HG03175 (cell line): Measurements from ENCODE around the gene RNLS.
"Not testable (repeated sequence)": the region's sequence is repeated elsewhere in the genome, so short reads cannot be mapped to it uniquely, and the experiment has no call there.

ENCODE experiments used
- ATAC-seq: cut with Tn5 transposase; IDR thresholded peaks from one replicate; pipeline ENCODE4 v1.9.1; 2021; ENCODE audit warnings: mild to moderate bottlenecking, moderate library complexity; ENCODE audit not compliant: unreplicated experiment

Gene RNLS

GRCh38 chr10:88312855-88313254 lies 270.3 kb downstream of the RNLS start:
- ATAC-seq: no peak

GRCh38 chr10:88311264-88311663 lies 271.9 kb downstream of the RNLS start:
- ATAC-seq: no peak

- no peak for ATAC-seq
Measured at GRCh38 chr10:88309365-88309764, 273.8 kb downstream of the RNLS start.

- not testable (repeated sequence) for ATAC-seq
Measured at GRCh38 chr10:88308361-88308760, 274.8 kb downstream of the RNLS start.

- no peak for ATAC-seq
Measured at GRCh38 chr10:88299787-88300186, 283.3 kb downstream of the RNLS start.

- no peak for ATAC-seq
Measured at GRCh38 chr10:88297103-88297502, 286.0 kb downstream of the RNLS start.

- no peak for ATAC-seq
Measured at GRCh38 chr10:88293651-88294230, 289.4 kb downstream of the RNLS start.

GRCh38 chr10:88293073-88293472 lies 290.0 kb downstream of the RNLS start:
- ATAC-seq: no peak

- no peak for ATAC-seq
Measured at GRCh38 chr10:88292185-88292514, 291.0 kb downstream of the RNLS start.

- ATAC-seq: no peak
Measured at GRCh38 chr10:88291289-88292184, 291.6 kb downstream of the RNLS start.

GRCh38 chr10:88289342-88289741 lies 293.8 kb downstream of the RNLS start:
- ATAC-seq: no peak

- no peak for ATAC-seq
Measured at GRCh38 chr10:88288320-88289059, 294.6 kb downstream of the RNLS start.

- ATAC-seq: no peak
Measured at GRCh38 chr10:88286030-88286429, 297.1 kb downstream of the RNLS start.

- no peak for ATAC-seq
Measured at GRCh38 chr10:88281592-88282347, 301.3 kb downstream of the RNLS start.

- ATAC-seq: no peak
Measured at GRCh38 chr10:88280518-88280917, 302.6 kb downstream of the RNLS start.

- ATAC-seq: no peak
Measured at GRCh38 chr10:88278912-88279311, 304.2 kb downstream of the RNLS start.

- not testable (repeated sequence) for ATAC-seq
Measured at GRCh38 chr10:88276945-88277344, 306.2 kb downstream of the RNLS start.

GRCh38 chr10:88274286-88274685 lies 308.8 kb downstream of the RNLS start:
- ATAC-seq: no peak

- no peak for ATAC-seq
Measured at GRCh38 chr10:88273567-88273966, 309.6 kb downstream of the RNLS start.

- peak; percentile 13 for ATAC-seq
Measured at GRCh38 chr10:88271761-88272543, 311.2 kb downstream of the RNLS start.
